ENCODE results near the gene CIC. TPM values are rescaled to one million over a fixed set of nuclear protein-coding genes. Genes with fewer than 3 reads are reported as not detected.

The CIC gene
- total RNA-seq, 1 donor from 2014 or later = 115 TPM

GRCh38 chr19:42292042-42292960 is 23.2 kb downstream of the CIC start:
- no peak for TF ChIP-seq CTCF (IDR thresholded peaks at IDR 0.05)
- Mint-ChIP-seq H3K4me1 (ENCODE audit: unreplicated experiment) (peaks cover 1% of the 10 kb centered on the region), H3K36me3 (ENCODE audit: unreplicated experiment) (peaks cover 29% of the 10 kb centered on the region), H3K27me3 (ENCODE audit: unreplicated experiment) (no peaks in the 10 kb centered on the region), H3K4me3 (ENCODE audit: unreplicated experiment) (no peak overlapping the region), H3K27ac (ENCODE audit: unreplicated experiment) (no peak overlapping the region), H3K9me3 (ENCODE audit: unreplicated experiment) (no peaks in the 10 kb centered on the region)
- DNase-seq (ENCODE audit: extremely low spot score, unreplicated experiment) = peak; percentile 84

GRCh38 chr19:42292963-42293362 is 23.9 kb downstream of the CIC start:
- H3K27ac Mint-ChIP-seq (ENCODE audit: unreplicated experiment) = no peak overlapping the region
- no peak overlapping the region for H3K4me3 Mint-ChIP-seq (ENCODE audit: unreplicated experiment)
- no peak for DNase-seq (ENCODE audit: extremely low spot score, unreplicated experiment)
- no peaks in the 10 kb centered on the region for H3K27me3 Mint-ChIP-seq (ENCODE audit: unreplicated experiment)
- no peak for TF ChIP-seq CTCF (IDR thresholded peaks at IDR 0.05)
- H3K4me1 Mint-ChIP-seq (ENCODE audit: unreplicated experiment) = peaks cover 1% of the 10 kb centered on the region
- peaks cover 29% of the 10 kb centered on the region for H3K36me3 Mint-ChIP-seq (ENCODE audit: unreplicated experiment)
- no peaks in the 10 kb centered on the region for H3K9me3 Mint-ChIP-seq (ENCODE audit: unreplicated experiment)

- Mint-ChIP-seq H3K27ac (ENCODE audit: unreplicated experiment) (peak overlapping the region; percentile 56), H3K4me1 (ENCODE audit: unreplicated experiment) (peaks cover 1% of the 10 kb centered on the region), H3K4me3 (ENCODE audit: unreplicated experiment) (no peak overlapping the region), H3K27me3 (ENCODE audit: unreplicated experiment) (no peaks in the 10 kb centered on the region), H3K9me3 (ENCODE audit: unreplicated experiment) (no peaks in the 10 kb centered on the region), H3K36me3 (ENCODE audit: unreplicated experiment) (peaks cover 26% of the 10 kb centered on the region)
- no peak for DNase-seq (ENCODE audit: extremely low spot score, unreplicated experiment)
- no peak for TF ChIP-seq CTCF (IDR thresholded peaks at IDR 0.05)
These were observed 24.5 kb downstream of the CIC start for GRCh38 chr19:42293540-42293939.

- peaks cover 1% of the 10 kb centered on the region for H3K4me1 Mint-ChIP-seq (ENCODE audit: unreplicated experiment)
- peaks cover 26% of the 10 kb centered on the region for H3K36me3 Mint-ChIP-seq (ENCODE audit: unreplicated experiment)
- DNase-seq (ENCODE audit: extremely low spot score, unreplicated experiment) = no peak
- H3K4me3 Mint-ChIP-seq (ENCODE audit: unreplicated experiment) = no peak overlapping the region
- H3K9me3 Mint-ChIP-seq (ENCODE audit: unreplicated experiment) = no peaks in the 10 kb centered on the region
- peak overlapping the region; percentile 7 for H3K27ac Mint-ChIP-seq (ENCODE audit: unreplicated experiment)
- no peak for TF ChIP-seq CTCF (IDR thresholded peaks at IDR 0.05)
- H3K27me3 Mint-ChIP-seq (ENCODE audit: unreplicated experiment) = no peaks in the 10 kb centered on the region
These were observed 24.9 kb downstream of the CIC start for GRCh38 chr19:42293948-42294347.

- Mint-ChIP-seq H3K27ac (ENCODE audit: unreplicated experiment) (no peak overlapping the region), H3K36me3 (ENCODE audit: unreplicated experiment) (peaks cover 22% of the 10 kb centered on the region), H3K4me1 (ENCODE audit: unreplicated experiment) (peaks cover 1% of the 10 kb centered on the region), H3K4me3 (ENCODE audit: unreplicated experiment) (no peak overlapping the region), H3K27me3 (ENCODE audit: unreplicated experiment) (no peaks in the 10 kb centered on the region), H3K9me3 (ENCODE audit: unreplicated experiment) (no peaks in the 10 kb centered on the region)
- no peak for TF ChIP-seq CTCF (IDR thresholded peaks at IDR 0.05)
- peak; percentile 83 for DNase-seq (ENCODE audit: extremely low spot score, unreplicated experiment)
These were observed 25.6 kb downstream of the CIC start for GRCh38 chr19:42294471-42295137.
